ENCODE data around the gene DNAJC21. TPM values are rescaled to one million over a fixed set of nuclear protein-coding genes. Genes with fewer than 3 reads are reported as not detected.

Gene DNAJC21
- total RNA-seq, 1 donor from 2014 or later: 46.2 TPM

- Mint-ChIP-seq H3K27me3 (ENCODE audit: low read depth) (peaks cover 3% of the 10 kb centered on the region), H3K4me3 (peak overlapping the region; percentile 38)
Measured at GRCh38 chr5:34928267-34928666, 1.1 kb upstream of the DNAJC21 start.

DNA sequence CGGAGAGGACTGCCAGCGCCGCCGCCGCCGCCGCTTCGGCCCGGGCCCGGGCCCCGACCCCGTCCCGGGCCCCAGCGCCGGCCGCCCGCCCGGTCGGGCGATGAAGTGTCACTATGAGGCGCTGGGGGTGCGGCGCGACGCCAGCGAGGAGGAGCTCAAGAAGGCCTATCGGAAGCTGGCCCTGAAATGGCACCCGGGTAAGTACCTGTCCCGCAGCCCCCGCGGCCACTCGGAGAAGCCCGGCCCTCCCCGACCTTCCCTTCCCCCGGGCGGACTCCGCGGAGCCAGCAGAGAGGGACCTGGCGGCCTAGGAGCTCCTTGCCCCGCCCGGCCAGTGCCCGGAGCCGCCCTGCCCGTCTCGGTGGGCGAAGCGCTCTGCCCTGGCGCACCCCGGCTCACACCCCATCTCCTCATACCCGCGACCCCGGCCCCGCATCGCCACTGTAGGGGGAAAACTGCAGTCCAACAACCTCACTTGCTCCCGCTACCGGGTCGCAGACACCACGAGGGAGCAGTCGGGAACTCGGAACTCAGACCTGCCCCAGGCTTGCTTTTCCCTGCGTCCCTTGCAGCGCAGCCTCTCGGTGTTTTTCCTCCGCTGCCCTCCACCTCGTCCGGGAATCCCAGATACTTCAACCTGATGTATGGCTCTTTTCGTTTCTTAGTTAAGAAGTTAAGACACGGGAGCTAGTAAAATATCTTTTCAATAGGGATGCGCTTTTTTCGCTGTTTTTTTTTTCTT lies 532 bp downstream of the DNAJC21 start:
- peak; percentile 54 for DNase-seq (ENCODE audit: low read depth, low spot score)
- H3K9me3 Mint-ChIP-seq: no peaks in the 10 kb centered on the region
- H3K4me1 Mint-ChIP-seq: peaks cover 27% of the 10 kb centered on the region
- peaks cover 5% of the 10 kb centered on the region for H3K36me3 Mint-ChIP-seq (ENCODE audit: low read depth)
- H3K4me3 Mint-ChIP-seq: peak overlapping the region; percentile 98
- H3K27me3 Mint-ChIP-seq (ENCODE audit: low read depth): peaks cover 3% of the 10 kb centered on the region
- peak overlapping the region; percentile 99 for H3K27ac Mint-ChIP-seq (ENCODE audit: unreplicated experiment)
- TF ChIP-seq, protein P1, sequence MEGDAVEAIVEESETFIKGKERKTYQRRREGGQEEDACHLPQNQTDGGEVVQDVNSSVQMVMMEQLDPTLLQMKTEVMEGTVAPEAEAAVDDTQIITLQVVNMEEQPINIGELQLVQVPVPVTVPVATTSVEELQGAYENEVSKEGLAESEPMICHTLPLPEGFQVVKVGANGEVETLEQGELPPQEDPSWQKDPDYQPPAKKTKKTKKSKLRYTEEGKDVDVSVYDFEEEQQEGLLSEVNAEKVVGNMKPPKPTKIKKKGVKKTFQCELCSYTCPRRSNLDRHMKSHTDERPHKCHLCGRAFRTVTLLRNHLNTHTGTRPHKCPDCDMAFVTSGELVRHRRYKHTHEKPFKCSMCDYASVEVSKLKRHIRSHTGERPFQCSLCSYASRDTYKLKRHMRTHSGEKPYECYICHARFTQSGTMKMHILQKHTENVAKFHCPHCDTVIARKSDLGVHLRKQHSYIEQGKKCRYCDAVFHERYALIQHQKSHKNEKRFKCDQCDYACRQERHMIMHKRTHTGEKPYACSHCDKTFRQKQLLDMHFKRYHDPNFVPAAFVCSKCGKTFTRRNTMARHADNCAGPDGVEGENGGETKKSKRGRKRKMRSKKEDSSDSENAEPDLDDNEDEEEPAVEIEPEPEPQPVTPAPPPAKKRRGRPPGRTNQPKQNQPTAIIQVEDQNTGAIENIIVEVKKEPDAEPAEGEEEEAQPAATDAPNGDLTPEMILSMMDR (conservative IDR thresholded peaks at IDR 0.05): peak; percentile 8

More at GRCh38 chr5:34928267-34928666, 1.1 kb upstream of the DNAJC21 start:
- Mint-ChIP-seq H3K9me3 (no peaks in the 10 kb centered on the region), H3K36me3 (ENCODE audit: low read depth) (peaks cover 5% of the 10 kb centered on the region), H3K27ac (ENCODE audit: unreplicated experiment) (no peak overlapping the region), H3K4me1 (peaks cover 25% of the 10 kb centered on the region)
- DNase-seq (ENCODE audit: low read depth, low spot score): no peak
- TF ChIP-seq, protein P1 (conservative IDR thresholded peaks at IDR 0.05): no peak

DNA sequence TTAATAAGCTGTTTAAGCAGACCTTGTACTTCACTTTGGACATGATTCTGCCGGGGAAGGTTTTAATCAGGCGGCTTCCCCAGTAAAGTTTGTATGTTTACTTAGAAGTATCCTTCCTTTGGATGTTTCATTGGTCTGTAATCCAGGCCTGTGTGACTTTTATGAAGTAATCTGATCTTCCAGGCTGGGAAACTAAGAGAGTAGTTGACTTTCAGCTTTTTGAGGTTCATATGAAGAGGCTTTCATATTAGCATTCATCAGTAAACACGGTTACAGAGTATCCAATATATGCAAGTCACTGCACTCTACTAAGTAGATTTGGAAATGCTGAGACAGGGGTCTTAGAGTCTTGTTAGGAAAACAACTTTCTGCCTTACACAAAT lies 1.1 kb downstream of the DNAJC21 start:
- TF ChIP-seq, protein P1 (conservative IDR thresholded peaks at IDR 0.05): no peak
- Mint-ChIP-seq H3K4me1 (peaks cover 29% of the 10 kb centered on the region), H3K27me3 (ENCODE audit: low read depth) (peaks cover 3% of the 10 kb centered on the region), H3K36me3 (ENCODE audit: low read depth) (peaks cover 5% of the 10 kb centered on the region), H3K27ac (ENCODE audit: unreplicated experiment) (peak overlapping the region; percentile 99), H3K9me3 (no peaks in the 10 kb centered on the region), H3K4me3 (peak overlapping the region; percentile 98)
- no peak for DNase-seq (ENCODE audit: low read depth, low spot score)

DNA sequence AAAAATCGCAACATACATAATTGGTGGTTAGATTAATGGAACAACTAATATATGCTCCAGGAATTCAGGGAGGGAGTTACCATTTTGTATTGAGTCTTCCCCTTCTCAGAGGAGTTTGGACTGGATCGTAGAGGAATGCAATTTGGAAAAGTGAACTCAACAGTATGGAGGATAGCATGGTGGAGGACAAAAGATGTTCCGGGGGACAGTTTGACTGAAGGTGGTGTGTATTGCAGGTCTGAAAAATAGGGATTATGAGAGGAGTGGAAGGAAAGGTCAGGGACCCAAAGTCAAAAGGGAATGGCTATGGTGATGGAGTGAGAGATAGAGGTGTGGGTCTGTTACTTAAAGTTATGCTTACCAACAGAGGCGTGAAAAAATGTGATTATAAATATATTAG lies 1.5 kb downstream of the DNAJC21 start:
- H3K27me3 Mint-ChIP-seq (ENCODE audit: low read depth): peaks cover 3% of the 10 kb centered on the region
- peaks cover 3% of the 10 kb centered on the region for H3K36me3 Mint-ChIP-seq (ENCODE audit: low read depth)
- H3K9me3 Mint-ChIP-seq: no peaks in the 10 kb centered on the region
- no peak overlapping the region for H3K27ac Mint-ChIP-seq (ENCODE audit: unreplicated experiment)
- peak overlapping the region; percentile 98 for H3K4me3 Mint-ChIP-seq
- TF ChIP-seq, protein P1 (conservative IDR thresholded peaks at IDR 0.05): no peak
- DNase-seq (ENCODE audit: low read depth, low spot score): no peak
- peaks cover 29% of the 10 kb centered on the region for H3K4me1 Mint-ChIP-seq

DNA sequence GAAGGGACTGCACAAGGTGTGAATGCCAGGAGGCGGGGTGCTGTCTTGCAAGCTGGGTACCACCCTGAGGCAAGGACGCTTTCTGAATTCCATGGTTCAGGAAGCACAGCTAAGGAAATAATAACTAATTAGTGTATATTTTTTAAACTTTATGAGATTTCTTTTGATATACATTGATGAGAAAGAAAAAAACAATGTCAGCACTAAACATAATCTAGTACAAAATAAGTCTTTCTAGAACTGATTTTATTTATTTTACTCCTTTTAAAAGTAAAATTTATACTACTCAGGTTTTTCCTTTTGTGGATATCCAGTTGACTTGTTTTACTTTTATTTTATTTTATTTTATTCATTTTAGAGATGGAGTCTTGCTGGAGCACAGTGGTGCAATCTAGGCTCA lies 3.6 kb downstream of the DNAJC21 start:
- Mint-ChIP-seq H3K4me3 (no peak overlapping the region), H3K27ac (ENCODE audit: unreplicated experiment) (no peak overlapping the region), H3K36me3 (ENCODE audit: low read depth) (peaks cover 6% of the 10 kb centered on the region), H3K27me3 (ENCODE audit: low read depth) (peaks cover 3% of the 10 kb centered on the region), H3K4me1 (peaks cover 35% of the 10 kb centered on the region), H3K9me3 (no peaks in the 10 kb centered on the region)
- no peak for DNase-seq (ENCODE audit: low read depth, low spot score)
- TF ChIP-seq, protein P1 (conservative IDR thresholded peaks at IDR 0.05): no peak

All from neural crest cell (in vitro differentiated cells).